NCI-H748 (cell line): Measurements from ENCODE around the gene RNF31.

ENCODE experiments used
- DNase-seq: peaks from one replicate; lab custom pipeline; 2025; ENCODE audit not compliant: unreplicated experiment; lab: John Stamatoyannopoulos, UW

Gene RNF31

DNA sequence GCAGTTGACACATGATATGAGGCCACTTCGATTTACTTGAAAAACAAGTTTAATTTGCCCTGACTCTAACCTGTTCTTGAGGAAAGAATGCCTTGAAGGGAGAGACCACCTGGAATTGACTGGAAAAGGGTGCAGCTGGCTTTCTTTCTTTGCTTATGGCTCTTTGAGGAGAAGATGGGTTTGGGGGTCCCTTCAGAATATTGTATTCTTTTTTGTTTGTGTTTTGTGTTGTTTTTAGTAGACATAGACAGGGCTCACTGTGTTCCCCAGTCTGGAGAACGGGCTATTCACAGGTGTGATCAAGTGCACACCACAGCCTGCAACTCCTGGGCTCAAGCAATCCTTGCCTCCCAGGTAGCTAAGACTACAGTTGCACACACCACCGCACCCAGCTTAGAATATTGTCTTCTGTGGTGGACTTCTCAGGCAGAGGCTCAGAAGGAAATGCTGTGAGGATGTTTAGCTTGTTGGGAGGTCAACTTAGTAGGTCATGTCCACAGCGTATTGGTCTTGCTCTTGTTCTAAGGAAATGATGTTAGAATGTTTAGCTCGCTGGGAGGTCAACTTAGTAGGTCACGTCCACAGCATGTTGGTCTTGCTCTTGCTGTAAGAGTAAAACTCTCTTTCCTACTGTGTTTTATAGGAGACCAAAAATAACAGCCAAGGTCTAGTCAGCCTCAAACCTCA lies 31.0 kb upstream of the RNF31 start:
- no peak for DNase-seq

DNA sequence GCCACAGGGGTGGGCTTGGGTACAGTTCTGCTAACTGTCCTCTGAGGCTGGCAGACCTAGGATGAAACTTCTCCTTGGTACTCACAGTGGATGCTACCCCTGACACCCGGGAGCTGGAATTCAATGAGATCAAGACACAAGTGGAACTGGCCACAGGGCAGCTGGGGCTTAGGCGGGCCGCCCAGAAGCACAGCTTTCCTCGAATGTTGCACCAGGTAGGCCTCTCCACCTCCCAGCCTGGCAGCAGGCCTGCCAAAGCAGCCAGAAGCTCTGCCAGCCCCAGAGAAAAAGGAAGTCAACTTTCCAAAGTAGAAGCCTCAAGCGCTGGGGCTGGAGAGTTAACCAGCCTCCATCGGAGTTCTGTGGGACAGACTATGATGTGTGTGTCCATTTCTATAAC lies 30.1 kb upstream of the RNF31 start:
- DNase-seq: no peak

DNA sequence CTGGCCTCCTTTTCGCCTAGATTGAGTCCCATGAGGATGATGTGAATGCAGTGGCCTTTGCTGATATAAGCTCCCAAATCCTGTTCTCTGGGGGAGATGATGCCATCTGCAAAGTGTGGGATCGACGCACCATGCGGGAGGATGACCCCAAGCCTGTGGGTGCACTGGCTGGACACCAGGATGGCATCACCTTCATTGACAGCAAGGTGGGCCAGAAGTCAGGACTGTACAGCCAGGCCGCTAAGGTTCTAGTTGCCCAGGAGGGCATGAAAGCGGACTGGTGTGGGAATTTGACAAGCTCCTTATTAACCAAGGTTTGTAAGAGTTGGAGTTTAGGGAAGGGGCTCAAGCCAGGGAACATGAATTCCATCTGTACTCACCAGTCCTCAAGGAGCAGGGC lies 27.6 kb upstream of the RNF31 start:
- no peak for DNase-seq

DNA sequence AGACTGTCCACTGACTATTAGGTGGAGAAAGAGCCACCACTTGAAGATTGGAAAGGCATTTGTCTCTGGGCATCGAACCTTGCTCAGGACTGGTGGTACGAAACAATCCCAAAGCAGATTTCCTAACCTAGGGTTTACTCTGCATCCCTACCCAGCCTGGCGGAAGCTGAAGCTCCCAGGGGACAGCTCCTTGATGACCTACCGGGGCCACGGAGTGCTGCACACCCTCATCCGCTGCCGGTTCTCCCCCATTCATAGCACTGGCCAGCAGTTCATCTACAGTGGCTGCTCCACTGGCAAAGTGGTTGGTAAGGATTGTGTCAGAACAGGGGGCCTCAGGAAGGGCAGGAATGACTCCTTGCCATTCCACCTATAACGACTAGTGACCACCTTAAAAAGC lies 26.1 kb upstream of the RNF31 start:
- no peak for DNase-seq

DNA sequence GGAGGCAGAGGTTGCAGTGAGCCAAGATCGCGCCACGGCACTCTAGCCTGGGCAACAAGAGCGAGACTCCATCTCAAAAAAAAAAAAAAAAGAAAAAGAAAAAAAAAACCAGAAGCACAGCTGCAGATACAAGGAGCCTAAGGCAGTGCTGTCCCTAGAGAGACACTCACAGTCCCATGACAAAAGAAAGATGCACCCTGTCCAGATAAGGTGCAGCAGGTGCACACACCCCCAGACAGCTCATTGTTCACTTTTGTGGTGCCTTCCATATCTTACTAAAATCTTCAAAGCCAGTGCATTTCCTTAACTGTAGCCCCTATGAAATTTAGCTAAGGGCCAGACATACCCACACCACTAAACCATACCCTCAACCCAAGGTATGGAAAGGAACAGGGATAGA lies 24.9 kb upstream of the RNF31 start:
- no peak for DNase-seq

- no peak for DNase-seq
These were observed 24.4 kb upstream of the RNF31 start for GRCh38 chr14:24122898-24123297.

- DNase-seq: no peak
These were observed 23.6 kb upstream of the RNF31 start for GRCh38 chr14:24123424-24124417.

- DNase-seq: no peak
These were observed 20.4 kb upstream of the RNF31 start for GRCh38 chr14:24126939-24127338.

DNA sequence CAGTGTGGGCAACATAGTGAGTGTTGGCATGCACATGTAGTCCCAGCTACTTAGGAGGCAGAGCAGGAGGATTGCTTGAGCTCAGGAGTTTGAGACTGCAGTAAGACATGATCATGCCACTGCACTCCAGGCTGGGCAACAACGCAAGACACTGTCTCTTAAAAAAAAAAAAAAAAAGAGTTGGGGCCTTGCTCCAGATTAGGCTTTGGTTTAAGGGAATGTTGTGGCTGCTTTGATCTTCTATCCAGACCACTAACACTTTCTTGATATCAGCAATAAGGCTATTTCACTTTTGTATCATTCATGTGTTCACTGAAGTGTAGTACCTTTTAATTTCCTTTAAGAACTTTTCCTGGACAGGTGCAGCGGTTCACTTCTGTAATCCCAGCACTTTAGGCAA lies 19.6 kb upstream of the RNF31 start:
- no peak for DNase-seq

DNA sequence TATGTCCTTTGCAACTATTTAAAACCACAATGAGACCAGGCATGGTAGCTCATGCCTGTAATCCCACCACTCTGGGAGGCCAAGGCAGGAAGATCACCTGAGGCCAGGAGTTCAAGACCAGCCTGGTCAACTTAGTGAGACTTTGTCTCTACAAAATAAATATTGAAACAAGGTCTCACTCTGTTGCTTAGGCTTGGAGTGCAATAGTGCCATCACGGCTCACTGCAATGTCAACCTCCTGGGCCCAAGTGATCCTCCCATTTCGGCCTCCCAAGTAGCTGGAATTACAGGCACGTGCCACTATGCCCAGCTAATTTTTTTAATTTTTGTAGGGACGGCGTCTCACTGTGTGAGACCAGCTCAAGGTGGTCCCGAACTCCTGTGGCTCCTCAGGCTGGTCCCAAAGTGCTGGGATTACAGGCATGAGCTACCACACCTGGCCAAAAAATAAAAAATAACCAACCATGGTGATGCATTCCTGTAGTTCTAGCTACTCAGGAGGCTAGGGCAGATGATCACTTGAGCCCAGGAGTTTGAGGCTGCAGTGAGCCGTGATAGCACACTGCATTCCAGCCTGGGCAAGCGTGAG lies 17.8 kb upstream of the RNF31 start:
- no peak for DNase-seq

DNA sequence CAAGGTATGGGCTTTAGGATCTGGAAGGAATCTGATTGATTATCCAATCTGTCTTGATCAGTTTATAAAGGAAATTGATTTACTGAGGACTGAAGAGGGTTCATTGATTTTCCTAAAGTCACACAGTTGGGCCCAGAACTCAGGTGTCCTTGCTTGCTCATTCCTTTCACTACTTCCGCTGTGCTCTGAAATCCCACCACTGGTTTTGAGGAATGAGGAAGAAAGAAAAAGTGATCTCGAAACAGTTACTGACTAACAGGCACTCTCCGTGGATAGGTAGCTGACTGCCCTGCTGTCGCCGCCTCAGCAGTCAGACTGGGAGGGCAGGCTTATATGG lies 16.9 kb upstream of the RNF31 start, which contains the start of gene FITM1:
FITM1 (plus strand) TSS at position 280 of the 337 bp plus-strand sequence. CDS start 905 bp downstream, outside the sequence.
- no peak for DNase-seq

GRCh38 chr14:24130717-24131548 lies 16.4 kb upstream of the RNF31 start:
- DNase-seq: no peak

- no peak for DNase-seq
These were observed 15.7 kb upstream of the RNF31 start for GRCh38 chr14:24131549-24131966.

DNA sequence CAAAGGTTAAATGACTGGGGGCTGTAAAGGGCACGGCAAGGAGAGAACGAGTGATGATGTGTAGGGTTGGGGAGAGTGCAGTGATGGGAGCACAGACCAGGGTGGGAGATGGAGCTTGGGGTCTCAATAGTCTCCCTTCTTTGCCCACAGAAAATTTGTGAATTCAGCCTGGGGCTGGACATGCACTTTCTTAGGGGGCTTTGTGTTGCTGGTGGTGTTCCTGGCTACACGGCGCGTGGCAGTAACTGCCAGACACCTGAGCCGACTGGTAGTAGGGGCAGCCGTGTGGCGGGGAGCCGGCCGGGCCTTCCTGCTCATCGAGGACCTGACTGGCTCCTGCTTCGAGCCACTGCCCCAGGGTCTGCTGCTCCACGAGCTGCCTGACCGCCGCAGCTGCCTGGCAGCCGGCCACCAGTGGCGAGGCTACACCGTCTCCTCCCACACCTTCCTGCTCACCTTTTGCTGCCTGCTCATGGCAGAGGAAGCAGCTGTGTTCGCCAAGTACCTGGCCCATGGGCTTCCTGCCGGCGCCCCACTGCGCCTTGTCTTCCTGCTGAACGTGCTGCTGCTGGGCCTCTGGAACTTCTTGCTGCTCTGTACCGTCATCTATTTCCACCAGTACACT lies 15.1 kb upstream of the RNF31 start:
- DNase-seq: no peak

GRCh38 chr14:24132976-24133375 lies 14.3 kb upstream of the RNF31 start:
- DNase-seq: no peak

DNA sequence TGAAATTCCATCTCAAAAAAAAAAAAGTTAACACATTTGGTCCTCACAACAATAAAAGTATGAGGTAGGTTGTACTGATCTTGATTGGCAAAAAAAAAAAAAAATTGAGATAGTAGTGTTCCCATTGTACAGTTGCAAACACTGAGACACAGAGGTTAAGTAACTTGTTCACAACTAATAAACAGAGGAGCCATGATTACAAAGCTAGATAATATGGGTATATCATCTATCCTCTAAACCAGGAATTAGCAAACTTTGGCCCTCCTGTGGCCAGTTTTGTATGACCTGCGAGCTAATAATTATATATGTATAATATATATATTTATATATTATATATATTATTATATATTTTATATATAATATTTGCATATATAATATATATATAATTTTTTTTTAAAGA lies 13.6 kb upstream of the RNF31 start:
- no peak for DNase-seq

DNA sequence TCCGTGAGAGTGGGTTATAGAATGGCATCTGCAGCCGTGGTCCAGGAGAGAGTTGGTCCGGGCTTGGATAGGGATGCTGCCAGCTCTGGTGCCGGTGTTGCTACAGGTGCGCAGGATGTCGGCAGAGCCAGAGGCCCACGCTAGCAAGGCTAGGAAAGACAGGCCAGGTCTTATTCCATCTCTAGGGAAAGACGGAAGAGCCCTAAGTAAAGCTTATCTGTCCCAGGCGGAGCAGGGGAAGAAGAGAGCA lies 11.8 kb upstream of the RNF31 start:
- no peak for DNase-seq

GRCh38 chr14:24135834-24136683 lies 11.2 kb upstream of the RNF31 start, which contains the start of gene PSME1:
Gene PSME1 (plus strand): TSS chr14:24136194. CDS start chr14:24136263, 69 bp downstream.
- DNase-seq: peak; percentile 93

GRCh38 chr14:24136684-24137528 lies 10.4 kb upstream of the RNF31 start:
- no peak for DNase-seq
